Fibroblast of lung (primary cell): Measurements from ENCODE around the gene TBC1D22A. TPM values are rescaled to one million over a fixed set of nuclear protein-coding genes. Genes with fewer than 3 reads are reported as not detected.
A peak's percentile ranks its signal among the peaks of the same experiment; 100 is the strongest.

ENCODE experiments used
- DNase-seq, 2 donors: peaks; one replicate each; pipeline versions ENCODE4 v3.0.0 to v3.0.0-alpha.2; 2010; ENCODE audit warnings: low read depth in 2 of 2
- H2AFZ ChIP-seq: 2 replicates; pipeline ENCODE4 v1.5.1; 2012; ENCODE audit warnings: low read length, control low read depth, inconsistent platforms
- H3K27ac ChIP-seq: 2 replicates; pipeline ENCODE4 v1.5.1; 2011; ENCODE audit warnings: low read length, control low read depth; ENCODE audit not compliant: insufficient read depth
- H3K27me3 ChIP-seq: 2 replicates; pipeline ENCODE4 v1.5.1; 2011; ENCODE audit warnings: mild to moderate bottlenecking, low read length; ENCODE audit not compliant: control insufficient read depth, insufficient read depth
- H3K36me3 ChIP-seq: 2 replicates; pipeline ENCODE4 v1.5.1; 2011; ENCODE audit warnings: low read length; ENCODE audit not compliant: control insufficient read depth, insufficient read depth
- H3K4me1 ChIP-seq: 2 replicates; pipeline ENCODE4 v1.5.1; 2011; ENCODE audit warnings: low read length; ENCODE audit not compliant: control insufficient read depth, insufficient read depth; ENCODE audit errors: extremely low read depth
- H3K4me2 ChIP-seq: 2 replicates; pipeline ENCODE4 v1.5.1; 2011; ENCODE audit warnings: low read length, control low read depth; ENCODE audit not compliant: insufficient read depth; ENCODE audit errors: extremely low read depth
- H3K4me3 ChIP-seq, 4 experiments: fragments of 200-600 bp in 1 of 4; sonication (generic) in 1 of 4; replicated peaks in 1 of 4; 2 replicates each; pipeline ENCODE4 v1.5.1; 2011 to 2016; ENCODE audit warnings: low read length in 4 of 4, low read depth in 3 of 4, mild to moderate bottlenecking in 3 of 4, control low read depth in 2 of 4, inconsistent platforms in 1 of 4, mixed read lengths in 1 of 4; ENCODE audit not compliant: insufficient read depth in 1 of 4; ENCODE audit errors: control extremely low read depth in 1 of 4
- H3K79me2 ChIP-seq: 2 replicates; pipeline ENCODE4 v1.5.1; 2012; ENCODE audit warnings: mild to moderate bottlenecking, low read length, inconsistent platforms; ENCODE audit not compliant: control insufficient read depth, insufficient read depth
- H3K9ac ChIP-seq: 2 replicates; pipeline ENCODE4 v1.5.1; 2011; ENCODE audit warnings: mild to moderate bottlenecking, low read length, control low read depth; ENCODE audit not compliant: insufficient read depth
- H3K9me3 ChIP-seq: 2 replicates; pipeline ENCODE4 v1.5.1; 2012; ENCODE audit warnings: low read depth, low read length; ENCODE audit not compliant: control insufficient read depth, insufficient read depth
- H4K20me1 ChIP-seq: 2 replicates; pipeline ENCODE4 v1.5.1; 2011; ENCODE audit warnings: low read length; ENCODE audit not compliant: control insufficient read depth, insufficient read depth; ENCODE audit errors: extremely low read depth
- EZH2 ChIP-seq: IDR thresholded peaks from 2 replicates; pipeline ENCODE4 v1.5.1; 2012; ENCODE audit warnings: low read length, control low read depth, mild to moderate bottlenecking; ENCODE audit errors: missing control alignments
- polyA plus RNA-seq, 2 donors: library from polyadenylated mRNA; depleted of rRNA in 1 of 2; stranded (reverse) in 1 of 2; unstranded in 1 of 2; fragments of >200 nt; gene quantifications; 2 replicates each; pipeline ENCODE4 v1.2.1, GENCODE V29; 2011 to 2012; ENCODE audit warnings: missing spikeins in 1 of 2
- total RNA-seq: library from RNA; depleted of rRNA; stranded (reverse); fragments of >200 nt; gene quantifications from 2 replicates; pipeline ENCODE4 v1.2.1, GENCODE V29; 2014
- TF ChIP-seq, protein P1 (sequence below), 2 donors: IDR thresholded peaks in 1 of 2; conservative IDR thresholded peaks in 1 of 2; 1 replicate in 1 of 2; 2 replicates in 1 of 2; pipeline ENCODE4 v1.5.1; 2011 to 2012; ENCODE audit warnings: low read length in 2 of 2, control low read depth in 1 of 2, inconsistent platforms in 1 of 2, low read depth in 1 of 2, mild to moderate bottlenecking in 1 of 2

TBC1D22A gene
- total and polyA plus RNA-seq, 2 donors (not counting 1 experiment from before 2014, with no cell fraction given): 11.6 to 17.6 TPM

DNA sequence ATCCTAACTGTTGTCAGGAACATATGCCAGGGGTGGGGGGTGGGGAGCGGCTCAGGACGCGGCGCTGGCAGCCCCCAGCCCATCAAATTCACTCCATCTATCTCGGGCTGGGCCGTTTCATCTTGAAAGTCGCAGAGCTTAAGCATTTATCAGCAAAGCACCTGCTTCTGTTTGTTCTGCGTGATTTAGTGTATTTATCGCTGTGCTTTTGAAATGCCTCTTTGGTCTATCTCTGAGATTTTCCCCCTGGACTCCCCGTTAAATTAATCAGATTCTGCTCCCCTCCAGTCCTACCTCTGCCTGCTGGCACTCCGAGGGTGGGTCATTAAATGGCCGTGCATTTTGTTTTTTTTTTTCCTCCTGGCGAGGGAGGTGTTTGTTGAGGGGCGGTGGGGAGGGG lies 446.2 kb downstream of the TBC1D22A start:
- Histone ChIP-seq H2AFZ (no peak overlapping the region), H4K20me1 (no peaks in the 10 kb centered on the region), H3K4me2 (no peak overlapping the region), H3K79me2 (no peaks in the 10 kb centered on the region), H3K9me3 (no peaks in the 10 kb centered on the region), H3K4me1 (no peaks in the 10 kb centered on the region), H3K27ac (no peak overlapping the region), H3K36me3 (no peaks in the 10 kb centered on the region), H3K27me3 (no peaks in the 10 kb centered on the region), H3K4me3 (no peak overlapping the region), H3K9ac (no peak overlapping the region)
- TF ChIP-seq EZH2: no peak
- TF ChIP-seq, protein P1, sequence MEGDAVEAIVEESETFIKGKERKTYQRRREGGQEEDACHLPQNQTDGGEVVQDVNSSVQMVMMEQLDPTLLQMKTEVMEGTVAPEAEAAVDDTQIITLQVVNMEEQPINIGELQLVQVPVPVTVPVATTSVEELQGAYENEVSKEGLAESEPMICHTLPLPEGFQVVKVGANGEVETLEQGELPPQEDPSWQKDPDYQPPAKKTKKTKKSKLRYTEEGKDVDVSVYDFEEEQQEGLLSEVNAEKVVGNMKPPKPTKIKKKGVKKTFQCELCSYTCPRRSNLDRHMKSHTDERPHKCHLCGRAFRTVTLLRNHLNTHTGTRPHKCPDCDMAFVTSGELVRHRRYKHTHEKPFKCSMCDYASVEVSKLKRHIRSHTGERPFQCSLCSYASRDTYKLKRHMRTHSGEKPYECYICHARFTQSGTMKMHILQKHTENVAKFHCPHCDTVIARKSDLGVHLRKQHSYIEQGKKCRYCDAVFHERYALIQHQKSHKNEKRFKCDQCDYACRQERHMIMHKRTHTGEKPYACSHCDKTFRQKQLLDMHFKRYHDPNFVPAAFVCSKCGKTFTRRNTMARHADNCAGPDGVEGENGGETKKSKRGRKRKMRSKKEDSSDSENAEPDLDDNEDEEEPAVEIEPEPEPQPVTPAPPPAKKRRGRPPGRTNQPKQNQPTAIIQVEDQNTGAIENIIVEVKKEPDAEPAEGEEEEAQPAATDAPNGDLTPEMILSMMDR (conservative IDR thresholded peaks at IDR 0.05 in 1 of 2, IDR thresholded peaks at IDR 0.05 in 1 of 2; ENCODE audit: low read depth in 1 of 2, low read length in 2 of 2): no peak
- no peak for DNase-seq

DNA sequence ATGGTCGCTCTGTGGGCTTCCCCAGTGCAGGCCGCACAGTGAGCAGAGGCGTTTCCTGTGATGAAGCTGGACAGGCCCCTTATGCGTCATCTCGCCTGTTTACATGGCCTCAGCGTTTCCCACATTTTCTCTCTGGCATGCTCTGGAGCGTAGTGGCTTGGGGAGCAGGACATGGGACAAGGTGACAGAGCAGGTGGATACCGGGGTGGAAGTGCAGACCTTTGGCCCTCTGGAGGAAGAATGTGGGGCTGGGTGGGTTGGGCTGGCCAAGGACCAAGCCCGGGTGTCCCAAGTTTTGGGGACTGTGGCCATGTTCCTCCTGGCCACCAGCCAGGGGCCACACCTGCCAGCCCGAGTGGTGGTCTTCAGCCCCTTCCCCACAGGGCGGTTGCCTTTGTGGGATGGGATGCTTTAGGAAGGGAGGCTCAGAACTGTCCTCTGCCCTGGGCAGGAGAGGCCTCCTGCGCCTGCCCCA lies 446.6 kb downstream of the TBC1D22A start:
- TF ChIP-seq, protein P1 (conservative IDR thresholded peaks at IDR 0.05 in 1 of 2, IDR thresholded peaks at IDR 0.05 in 1 of 2; ENCODE audit: low read depth in 1 of 2, low read length in 2 of 2): no peak
- TF ChIP-seq EZH2: no peak
- H3K9me3 ChIP-seq: no peaks in the 10 kb centered on the region
- H2AFZ ChIP-seq: no peak overlapping the region
- no peaks in the 10 kb centered on the region for H3K27me3 ChIP-seq
- no peaks in the 10 kb centered on the region for H3K79me2 ChIP-seq
- H3K9ac ChIP-seq: no peak overlapping the region
- DNase-seq: peak in 1 of 2 donors; percentile 34
- H3K4me3 ChIP-seq: no peak overlapping the region
- no peaks in the 10 kb centered on the region for H3K4me1 ChIP-seq
- H3K36me3 ChIP-seq: no peaks in the 10 kb centered on the region
- H3K4me2 ChIP-seq: no peak overlapping the region
- H3K27ac ChIP-seq: no peak overlapping the region
- H4K20me1 ChIP-seq: no peaks in the 10 kb centered on the region

DNA sequence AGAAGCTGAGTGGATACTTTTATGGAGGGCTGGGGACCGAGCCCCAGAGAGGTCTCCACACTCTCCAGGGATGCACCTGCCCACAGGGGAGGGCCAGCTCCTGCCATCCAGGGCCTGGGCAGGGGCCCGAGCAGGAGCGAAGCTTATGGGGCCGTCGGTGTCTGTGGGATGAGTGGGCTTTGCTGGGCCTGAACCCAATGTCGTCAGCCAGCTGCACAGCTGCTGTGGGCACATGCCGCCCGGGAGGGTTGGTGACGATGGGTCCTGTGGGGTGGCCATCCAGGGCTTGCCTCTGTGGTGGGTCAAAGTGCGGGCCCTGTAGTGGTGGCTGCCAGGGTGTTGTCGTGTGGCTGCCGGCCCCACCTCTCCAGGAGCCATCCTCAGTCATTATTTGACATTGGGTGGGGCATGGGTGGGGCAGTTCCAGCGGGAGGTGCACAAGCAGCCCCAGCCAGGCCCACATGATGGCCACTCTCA lies 447.1 kb downstream of the TBC1D22A start:
- H3K9ac ChIP-seq: no peak overlapping the region
- H3K27me3 ChIP-seq: no peaks in the 10 kb centered on the region
- no peak for TF ChIP-seq EZH2
- TF ChIP-seq, protein P1 (conservative IDR thresholded peaks at IDR 0.05 in 1 of 2, IDR thresholded peaks at IDR 0.05 in 1 of 2; ENCODE audit: low read depth in 1 of 2, low read length in 2 of 2): no peak
- no peak overlapping the region for H3K4me2 ChIP-seq
- H3K4me3 ChIP-seq: no peak overlapping the region
- H2AFZ ChIP-seq: no peak overlapping the region
- no peaks in the 10 kb centered on the region for H4K20me1 ChIP-seq
- no peaks in the 10 kb centered on the region for H3K79me2 ChIP-seq
- H3K9me3 ChIP-seq: no peaks in the 10 kb centered on the region
- no peaks in the 10 kb centered on the region for H3K36me3 ChIP-seq
- no peak overlapping the region for H3K27ac ChIP-seq
- DNase-seq: no peak
- H3K4me1 ChIP-seq: no peaks in the 10 kb centered on the region
